Subcutaneous adipose tissue (tissue), 4 donors: ENCODE data around the gene MYBPHL. TPM values are rescaled to one million over a fixed set of nuclear protein-coding genes. Genes with fewer than 3 reads are reported as not detected.

Experiments used
- CTCF ChIP-seq: fragments of 450-650 bp; IDR thresholded peaks from one replicate; pipeline ENCODE4 v1.5.1; 2016; ENCODE audit warnings: low read depth, mild to moderate bottlenecking, control low read depth, antibody characterized with exemption, moderate library complexity
- total RNA-seq, 4 donors: library from RNA; depleted of rRNA; stranded (reverse); fragments of >200 nt; gene quantifications; one replicate each; pipeline ENCODE4 v1.1.0, GENCODE V29; 2016

The MYBPHL gene
- total RNA-seq, 4 donors from 2014 or later: not detected

DNA sequence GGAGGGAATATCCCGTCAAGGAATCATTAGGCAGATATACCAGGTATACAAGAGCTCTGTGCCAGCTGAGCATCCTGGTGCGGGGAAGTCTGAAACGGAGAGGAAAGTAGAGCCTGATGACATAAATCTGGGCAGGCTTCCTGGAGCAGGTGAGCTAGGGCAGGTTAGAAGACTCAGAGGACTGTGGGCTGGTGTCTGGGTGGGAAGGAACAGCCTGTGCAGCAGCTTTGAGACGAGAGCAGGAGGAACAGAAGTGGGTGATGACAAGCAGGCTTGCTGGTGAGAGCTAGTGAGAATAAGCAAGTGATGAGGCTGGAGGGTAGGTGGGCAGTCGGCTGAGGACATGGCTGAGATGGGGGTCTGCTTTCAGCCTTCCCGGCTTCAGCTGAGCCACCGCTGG, 50.7 kb downstream of the MYBPHL start:
- TF ChIP-seq CTCF: no peak

DNA sequence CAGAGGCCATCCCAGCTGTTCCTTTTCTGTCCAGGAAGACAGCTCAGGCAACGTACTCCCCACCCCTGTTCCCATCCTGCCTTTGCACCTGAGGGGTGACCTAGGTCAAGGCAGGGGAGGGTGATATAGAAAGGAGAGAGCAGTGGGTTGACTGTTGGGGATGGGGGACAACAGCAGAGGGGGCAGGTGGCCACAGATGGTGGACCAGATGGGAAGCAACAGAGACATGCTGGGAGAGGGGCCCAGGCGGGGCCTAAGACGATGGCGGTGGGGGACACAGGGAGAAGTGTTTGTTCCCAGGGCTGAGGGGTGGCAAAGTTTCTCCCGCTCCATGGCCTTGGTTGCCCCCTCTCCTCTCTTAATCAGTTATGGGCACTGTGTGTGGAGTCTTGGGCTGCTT, 51.1 kb downstream of the MYBPHL start:
- TF ChIP-seq CTCF: no peak

- TF ChIP-seq CTCF: no peak
These were observed 51.6 kb downstream of the MYBPHL start for GRCh38 chr1:109255097-109255651.

DNA sequence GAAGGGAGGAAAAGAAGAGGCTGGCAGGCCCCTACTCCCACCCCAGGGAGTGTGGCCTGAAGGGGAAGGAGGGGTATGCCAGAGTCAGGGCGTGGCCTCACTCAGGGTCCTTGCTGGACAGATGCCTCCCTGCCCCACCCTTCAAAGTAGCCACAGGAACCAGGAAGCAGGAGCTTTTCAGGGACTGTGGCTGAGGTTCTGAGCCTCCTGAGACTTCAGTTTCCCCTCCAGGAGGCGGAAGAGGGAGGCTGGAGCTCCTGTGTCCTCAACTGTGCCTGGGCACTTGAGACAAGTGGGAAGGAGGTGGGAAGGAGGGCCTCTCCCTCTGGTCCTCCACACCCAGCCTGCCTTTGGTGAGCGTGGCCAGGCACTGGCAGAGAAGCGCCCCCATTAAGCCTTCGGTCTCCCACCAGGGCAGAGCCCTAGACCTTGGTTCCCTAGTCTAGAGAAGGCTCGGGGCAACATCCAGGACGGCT, 52.2 kb downstream of the MYBPHL start:
- no peak for TF ChIP-seq CTCF

DNA sequence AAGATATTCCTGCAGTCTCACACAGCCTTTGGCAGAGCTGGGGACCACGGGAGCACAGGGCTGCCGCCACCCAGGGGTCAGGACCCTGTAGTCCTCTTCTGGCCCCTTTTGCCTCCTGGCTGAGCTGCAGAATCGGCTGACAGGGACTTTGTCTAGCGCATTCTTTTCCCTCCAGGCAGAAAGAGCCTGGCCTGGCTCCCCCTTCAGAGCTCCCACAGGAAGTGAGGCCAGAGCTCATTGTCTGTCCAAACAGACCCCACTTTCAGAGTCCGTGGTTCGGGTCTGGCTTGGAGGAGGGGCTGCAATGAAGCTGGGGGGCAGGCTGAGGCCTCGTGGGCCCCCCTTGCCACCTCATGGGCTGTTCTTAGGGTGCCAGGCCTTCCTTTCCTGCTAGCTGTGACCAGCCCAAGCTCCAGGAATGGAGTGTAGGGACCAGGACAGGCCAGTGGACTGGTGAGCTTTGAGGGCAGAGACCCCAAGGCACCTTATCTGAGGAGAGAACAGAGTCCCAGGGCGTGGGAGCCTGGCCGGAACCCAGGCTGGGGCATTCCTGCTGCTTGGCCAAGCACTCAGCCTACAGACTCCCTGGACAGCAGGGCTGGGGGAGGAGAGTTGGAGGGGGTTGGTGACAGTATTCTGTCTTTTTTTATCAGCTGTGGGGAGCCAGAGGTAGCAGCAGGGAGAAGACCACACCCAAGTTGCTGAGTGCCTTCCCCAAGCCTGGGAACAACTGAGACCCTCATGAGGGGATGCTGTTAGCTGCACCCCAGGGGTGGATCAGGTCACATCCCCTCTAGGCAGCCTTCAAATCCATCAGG, 52.8 kb downstream of the MYBPHL start:
- TF ChIP-seq CTCF: no peak

DNA sequence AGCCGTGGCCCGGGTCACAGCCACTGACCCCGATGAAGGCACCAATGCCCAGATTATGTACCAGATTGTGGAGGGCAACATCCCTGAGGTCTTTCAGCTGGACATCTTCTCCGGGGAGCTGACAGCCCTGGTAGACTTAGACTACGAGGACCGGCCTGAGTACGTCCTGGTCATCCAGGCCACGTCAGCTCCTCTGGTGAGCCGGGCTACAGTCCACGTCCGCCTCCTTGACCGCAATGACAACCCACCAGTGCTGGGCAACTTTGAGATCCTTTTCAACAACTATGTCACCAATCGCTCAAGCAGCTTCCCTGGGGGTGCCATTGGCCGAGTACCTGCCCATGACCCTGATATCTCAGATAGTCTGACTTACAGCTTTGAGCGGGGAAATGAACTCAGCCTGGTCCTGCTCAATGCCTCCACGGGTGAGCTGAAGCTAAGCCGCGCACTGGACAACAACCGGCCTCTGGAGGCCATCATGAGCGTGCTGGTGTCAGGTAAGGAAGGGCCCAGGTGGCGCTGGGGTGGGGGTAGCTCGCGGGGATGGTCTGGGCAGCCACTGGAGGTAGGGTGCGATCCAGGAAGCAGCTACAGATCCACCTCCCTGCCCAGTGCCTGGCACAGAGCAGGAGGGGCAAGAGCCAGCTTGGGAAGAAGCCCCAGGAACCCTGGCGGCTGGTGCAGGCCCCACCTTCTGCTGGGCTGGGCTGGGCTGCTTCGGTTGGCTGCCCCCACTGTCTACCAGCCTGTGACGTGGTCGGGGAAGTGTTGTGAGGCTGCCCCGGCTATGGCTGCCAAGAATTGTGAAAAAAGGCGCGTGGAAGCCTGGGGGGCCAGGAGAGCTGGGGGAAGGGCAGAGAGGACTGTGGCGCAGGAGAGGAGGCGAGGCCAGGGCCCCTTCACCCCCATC, 53.7 kb downstream of the MYBPHL start:
- TF ChIP-seq CTCF: no peak
